H9 (cell line): ENCODE data around the gene TMED7. TPM values are rescaled to one million over a fixed set of nuclear protein-coding genes. Genes with fewer than 3 reads are reported as not detected.
A peak's percentile ranks its signal among the peaks of the same experiment; 100 is the strongest.

Experiments used
- DNase-seq: peaks from one replicate; pipeline ENCODE4 v3.0.0-alpha.2; 2017
- H2AFZ ChIP-seq: one replicate; pipeline ENCODE4 v1.6.1; 2013; ENCODE audit warnings: mild to moderate bottlenecking, low read length, control low read depth, moderate library complexity
- H2AK5ac ChIP-seq: 2 replicates; pipeline ENCODE4 v1.6.1; 2013; ENCODE audit warnings: low read length, control low read depth, mixed read lengths; ENCODE audit not compliant: insufficient read length
- H2BK120ac ChIP-seq: one replicate; pipeline ENCODE4 v1.6.1; 2013; ENCODE audit warnings: low read depth, mild to moderate bottlenecking, low read length, control low read depth, inconsistent platforms; ENCODE audit not compliant: poor library complexity, severe bottlenecking
- H2BK12ac ChIP-seq: 2 replicates; pipeline ENCODE4 v1.6.1; 2013; ENCODE audit warnings: low read length, control low read depth, mixed read lengths, low read depth; ENCODE audit not compliant: insufficient read length
- H2BK15ac ChIP-seq: 2 replicates; pipeline ENCODE4 v1.6.1; 2013; ENCODE audit warnings: low read depth, low read length, control low read depth
- H2BK20ac ChIP-seq: one replicate; pipeline ENCODE4 v1.6.1; 2013; ENCODE audit warnings: low read depth, mild to moderate bottlenecking, low read length, control low read depth, inconsistent platforms; ENCODE audit not compliant: poor library complexity, severe bottlenecking
- H2BK5ac ChIP-seq: 2 replicates; pipeline ENCODE4 v1.6.1; 2013; ENCODE audit warnings: low read length, control low read depth, mixed read lengths; ENCODE audit not compliant: insufficient read length
- H3K14ac ChIP-seq: 2 replicates; pipeline ENCODE4 v1.6.1; 2013; ENCODE audit warnings: low read length, control low read depth; ENCODE audit not compliant: insufficient read depth
- H3K18ac ChIP-seq: 2 replicates; pipeline ENCODE4 v1.6.1; 2013; ENCODE audit warnings: low read depth, mild to moderate bottlenecking, mixed read lengths, low read length, control low read depth; ENCODE audit not compliant: insufficient read length
- H3K23ac ChIP-seq: 2 replicates; pipeline ENCODE4 v1.6.1; 2013; ENCODE audit warnings: low read length, control low read depth, mixed read lengths, low read depth; ENCODE audit not compliant: insufficient read length
- H3K23me2 ChIP-seq: 2 replicates; pipeline ENCODE4 v1.6.1; 2013; ENCODE audit warnings: low read depth, mild to moderate bottlenecking, mixed read lengths, low read length, control low read depth; ENCODE audit not compliant: insufficient read length, poor library complexity, severe bottlenecking
- H3K27ac ChIP-seq: 2 replicates; pipeline ENCODE4 v1.5.1; 2013; ENCODE audit warnings: low read length, control low read depth, mixed read lengths, low read depth; ENCODE audit not compliant: insufficient read length
- H3K27me3 ChIP-seq: 2 replicates; pipeline ENCODE4 v1.6.1; 2013; ENCODE audit warnings: low read length, control low read depth, inconsistent platforms; ENCODE audit not compliant: insufficient read depth
- H3K4ac ChIP-seq: 2 replicates; pipeline ENCODE4 v1.6.1; 2013; ENCODE audit warnings: low read depth, mild to moderate bottlenecking, control low read depth, inconsistent platforms, low read length, moderate library complexity
- H3K4me1 ChIP-seq: 2 replicates; pipeline ENCODE4 v1.6.1; 2013; ENCODE audit warnings: low read length, control low read depth, inconsistent platforms; ENCODE audit not compliant: insufficient read depth
- H3K4me2 ChIP-seq: 2 replicates; pipeline ENCODE4 v1.6.1; 2013; ENCODE audit warnings: low read length, control low read depth, mixed read lengths; ENCODE audit not compliant: insufficient read length, insufficient read depth
- H3K56ac ChIP-seq: 2 replicates; pipeline ENCODE4 v1.6.1; 2013; ENCODE audit warnings: low read depth, mild to moderate bottlenecking, mixed read lengths, low read length, control low read depth; ENCODE audit not compliant: insufficient read length
- H3K79me1 ChIP-seq: 2 replicates; pipeline ENCODE4 v1.6.1; 2013; ENCODE audit warnings: low read depth, mild to moderate bottlenecking, moderate library complexity, low read length, control low read depth, inconsistent platforms; ENCODE audit not compliant: insufficient read depth, poor library complexity, severe bottlenecking
- H3K79me2 ChIP-seq: 2 replicates; pipeline ENCODE4 v1.6.1; 2013; ENCODE audit warnings: low read length, control low read depth, inconsistent platforms; ENCODE audit not compliant: insufficient read depth
- H3K9ac ChIP-seq: 2 replicates; pipeline ENCODE4 v1.6.1; 2013; ENCODE audit warnings: low read length, control low read depth, mixed read lengths; ENCODE audit not compliant: insufficient read length; ENCODE audit errors: extremely low read depth
- H3K9me3 ChIP-seq: one replicate; pipeline ENCODE4 v1.6.1; 2013; ENCODE audit warnings: low read depth, low read length, inconsistent platforms; ENCODE audit not compliant: control insufficient read depth
- H3T11ph ChIP-seq: one replicate; pipeline ENCODE4 v1.6.1; 2013; ENCODE audit warnings: mild to moderate bottlenecking, low read length, control low read depth, inconsistent platforms
- H4K20me1 ChIP-seq: one replicate; pipeline ENCODE4 v1.6.1; 2013; ENCODE audit not compliant: control insufficient read depth, insufficient read length, insufficient read depth
- H4K5ac ChIP-seq: 2 replicates; pipeline ENCODE4 v1.6.1; 2013; ENCODE audit warnings: low read depth, mild to moderate bottlenecking, mixed read lengths, low read length, control low read depth; ENCODE audit not compliant: insufficient read length
- H4K8ac ChIP-seq: replicated peaks from 2 replicates; pipeline ENCODE4 v1.6.1; 2013; ENCODE audit warnings: low read length, control low read depth, mixed read lengths, low read depth; ENCODE audit not compliant: insufficient read length
- H4K91ac ChIP-seq: 2 replicates; pipeline ENCODE4 v1.6.1; 2013; ENCODE audit warnings: low read depth, mild to moderate bottlenecking, moderate library complexity, mixed read lengths, low read length, control low read depth; ENCODE audit not compliant: insufficient read length
- H3K27ac Mint-ChIP-seq, 3 experiments: 2 replicates in 2 of 3; 3 replicates in 1 of 3; pipeline ENCODE4 v1.8.0; 2020 to 2021; ENCODE audit warnings: mixed read lengths in 3 of 3, mild to moderate bottlenecking in 1 of 3, moderate library complexity in 1 of 3
- H3K27me3 Mint-ChIP-seq: 2 replicates; pipeline ENCODE4 v1.8.0; 2021; ENCODE audit warnings: low read depth, mild to moderate bottlenecking, moderate library complexity, mixed read lengths
- H3K36me3 Mint-ChIP-seq, 3 experiments: 2 replicates in 2 of 3; 3 replicates in 1 of 3; pipeline ENCODE4 v1.8.0; 2020 to 2021; ENCODE audit warnings: low read depth in 3 of 3, mixed read lengths in 3 of 3; ENCODE audit not compliant: insufficient read depth in 1 of 3
- H3K4me1 Mint-ChIP-seq, 2 experiments: 2 replicates each; pipeline ENCODE4 v1.8.0; 2020; ENCODE audit warnings: mixed read lengths in 2 of 2
- H3K4me3 Mint-ChIP-seq, 2 experiments: 2 replicates in 1 of 2; 3 replicates in 1 of 2; pipeline ENCODE4 v1.8.0; 2020 to 2021; ENCODE audit warnings: mild to moderate bottlenecking in 2 of 2, mixed read lengths in 2 of 2, moderate library complexity in 1 of 2
- H3K9me3 Mint-ChIP-seq, 2 experiments: 2 replicates in 1 of 2; 3 replicates in 1 of 2; pipeline ENCODE4 v1.8.0; 2020; ENCODE audit warnings: mild to moderate bottlenecking in 2 of 2, mixed read lengths in 2 of 2, moderate library complexity in 1 of 2
- WGBS: extraction: QIAGEN DNeasy Blood & Tissue Kit; methylation state at CpG from one replicate; pipeline ENCODE4 v1.1.7; 2013; ENCODE audit warnings: missing lambda C conversion rate, low lambda C conversion rate, mixed read lengths; ENCODE audit not compliant: insufficient read length; ENCODE audit errors: extremely low coverage; 5-methylcytosine and 5-hydroxymethylcytosine counted together
- total RNA-seq: library from RNA; stranded (reverse); gene quantifications from 2 replicates; pipeline ENCODE4 v1.2.1, GENCODE V29; 2021
- TF ChIP-seq, protein P1 (sequence below): fragments of 200-600 bp; sonication (generic); conservative IDR thresholded peaks from 3 replicates; pipeline ENCODE4 v1.8.0; 2021; ENCODE audit warnings: antibody characterized with exemption, mild to moderate bottlenecking

TMED7 gene
- total RNA-seq, 1 experiment from 2014 or later = 68.8 TPM

DNA sequence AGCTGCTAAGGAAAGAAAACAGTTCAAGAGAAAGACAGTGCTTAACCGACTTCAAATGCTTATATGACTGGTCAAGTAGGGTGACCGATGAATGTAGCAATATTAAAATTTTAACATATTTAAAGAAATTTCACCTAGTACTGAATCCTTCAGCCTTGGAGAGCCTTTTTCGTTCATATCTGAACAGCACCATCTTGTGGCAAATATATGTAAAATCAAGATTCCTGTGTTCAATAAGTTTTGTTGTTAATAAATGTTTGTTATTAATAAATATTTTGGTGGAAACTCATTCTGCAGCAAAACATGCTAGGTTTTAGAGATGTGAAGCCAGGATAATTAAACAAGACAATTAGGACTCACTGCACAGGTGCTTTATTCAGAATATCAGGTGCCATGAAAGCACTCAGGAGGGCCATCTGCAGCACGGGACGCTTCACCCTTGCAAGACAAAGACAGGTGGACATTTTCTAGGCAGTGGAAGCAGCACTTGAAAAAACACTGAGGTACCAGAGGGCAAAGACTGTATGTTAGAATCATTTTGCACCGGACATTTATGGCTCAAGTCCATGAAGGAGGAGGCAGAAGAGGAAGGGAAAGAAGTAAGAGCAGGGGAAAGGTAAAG, 39.2 kb downstream of the TMED7 start:
- Histone ChIP-seq H3T11ph (no peak overlapping the region), H3K4me2 (no peak overlapping the region), H4K91ac (no peak overlapping the region), H4K20me1 (no peaks in the 10 kb centered on the region), H3K9ac (no peak overlapping the region), H2AFZ (no peak overlapping the region), H3K14ac (no peak overlapping the region), H3K23ac (no peak overlapping the region), H2AK5ac (no peak overlapping the region), H3K18ac (no peak overlapping the region), H4K5ac (no peak overlapping the region), H3K4ac (no peak overlapping the region), H3K27me3 (no peaks in the 10 kb centered on the region), H3K79me1 (no peaks in the 10 kb centered on the region), H3K79me2 (no peaks in the 10 kb centered on the region), H2BK20ac (no peak overlapping the region), H3K56ac (no peak overlapping the region), H2BK5ac (no peak overlapping the region), H2BK120ac (no peak overlapping the region), H3K27ac (no peak overlapping the region), H3K4me1 (no peaks in the 10 kb centered on the region; the same call in 1 of the 2 replicates), H3K9me3 (no peaks in the 10 kb centered on the region), H4K8ac (no peak overlapping the region), H2BK12ac (no peak overlapping the region), H3K23me2 (no peaks in the 10 kb centered on the region), H2BK15ac (no peak overlapping the region)
- DNase-seq = no peak
- no peaks in the 10 kb centered on the region for H3K36me3 Mint-ChIP-seq
- TF ChIP-seq, protein P1, sequence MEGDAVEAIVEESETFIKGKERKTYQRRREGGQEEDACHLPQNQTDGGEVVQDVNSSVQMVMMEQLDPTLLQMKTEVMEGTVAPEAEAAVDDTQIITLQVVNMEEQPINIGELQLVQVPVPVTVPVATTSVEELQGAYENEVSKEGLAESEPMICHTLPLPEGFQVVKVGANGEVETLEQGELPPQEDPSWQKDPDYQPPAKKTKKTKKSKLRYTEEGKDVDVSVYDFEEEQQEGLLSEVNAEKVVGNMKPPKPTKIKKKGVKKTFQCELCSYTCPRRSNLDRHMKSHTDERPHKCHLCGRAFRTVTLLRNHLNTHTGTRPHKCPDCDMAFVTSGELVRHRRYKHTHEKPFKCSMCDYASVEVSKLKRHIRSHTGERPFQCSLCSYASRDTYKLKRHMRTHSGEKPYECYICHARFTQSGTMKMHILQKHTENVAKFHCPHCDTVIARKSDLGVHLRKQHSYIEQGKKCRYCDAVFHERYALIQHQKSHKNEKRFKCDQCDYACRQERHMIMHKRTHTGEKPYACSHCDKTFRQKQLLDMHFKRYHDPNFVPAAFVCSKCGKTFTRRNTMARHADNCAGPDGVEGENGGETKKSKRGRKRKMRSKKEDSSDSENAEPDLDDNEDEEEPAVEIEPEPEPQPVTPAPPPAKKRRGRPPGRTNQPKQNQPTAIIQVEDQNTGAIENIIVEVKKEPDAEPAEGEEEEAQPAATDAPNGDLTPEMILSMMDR = peak; percentile 82
- H3K27ac Mint-ChIP-seq = no peak overlapping the region
- H3K4me1 Mint-ChIP-seq = peaks cover 5% of the 10 kb centered on the region in 2 experiments; a peak in 2 of 4 replicates
- WGBS = no CpG with 5 or more reads among the region's 6 CpGs
- H3K4me3 Mint-ChIP-seq = no peak overlapping the region
- no peaks in the 10 kb centered on the region for H3K9me3 Mint-ChIP-seq
- no peaks in the 10 kb centered on the region for H3K27me3 Mint-ChIP-seq
